H9 (cell line): ENCODE measurements around the gene LAMB1. TPM values are rescaled to one million over a fixed set of nuclear protein-coding genes. Genes with fewer than 3 reads are reported as not detected.

Experiments used
- DNase-seq: peaks from one replicate; pipeline ENCODE4 v3.0.0-alpha.2; 2017
- H2AFZ ChIP-seq: one replicate; pipeline ENCODE4 v1.6.1; 2013; ENCODE audit warnings: mild to moderate bottlenecking, low read length, control low read depth, moderate library complexity
- H2AK5ac ChIP-seq: 2 replicates; pipeline ENCODE4 v1.6.1; 2013; ENCODE audit warnings: low read length, control low read depth, mixed read lengths; ENCODE audit not compliant: insufficient read length
- H2BK120ac ChIP-seq: one replicate; pipeline ENCODE4 v1.6.1; 2013; ENCODE audit warnings: low read depth, mild to moderate bottlenecking, low read length, control low read depth, inconsistent platforms; ENCODE audit not compliant: poor library complexity, severe bottlenecking
- H2BK12ac ChIP-seq: 2 replicates; pipeline ENCODE4 v1.6.1; 2013; ENCODE audit warnings: low read length, control low read depth, mixed read lengths, low read depth; ENCODE audit not compliant: insufficient read length
- H2BK15ac ChIP-seq: 2 replicates; pipeline ENCODE4 v1.6.1; 2013; ENCODE audit warnings: low read depth, low read length, control low read depth
- H2BK20ac ChIP-seq: one replicate; pipeline ENCODE4 v1.6.1; 2013; ENCODE audit warnings: low read depth, mild to moderate bottlenecking, low read length, control low read depth, inconsistent platforms; ENCODE audit not compliant: poor library complexity, severe bottlenecking
- H2BK5ac ChIP-seq: 2 replicates; pipeline ENCODE4 v1.6.1; 2013; ENCODE audit warnings: low read length, control low read depth, mixed read lengths; ENCODE audit not compliant: insufficient read length
- H3K14ac ChIP-seq: 2 replicates; pipeline ENCODE4 v1.6.1; 2013; ENCODE audit warnings: low read length, control low read depth; ENCODE audit not compliant: insufficient read depth
- H3K18ac ChIP-seq: 2 replicates; pipeline ENCODE4 v1.6.1; 2013; ENCODE audit warnings: low read depth, mild to moderate bottlenecking, mixed read lengths, low read length, control low read depth; ENCODE audit not compliant: insufficient read length
- H3K23ac ChIP-seq: 2 replicates; pipeline ENCODE4 v1.6.1; 2013; ENCODE audit warnings: low read length, control low read depth, mixed read lengths, low read depth; ENCODE audit not compliant: insufficient read length
- H3K23me2 ChIP-seq: 2 replicates; pipeline ENCODE4 v1.6.1; 2013; ENCODE audit warnings: low read depth, mild to moderate bottlenecking, mixed read lengths, low read length, control low read depth; ENCODE audit not compliant: insufficient read length, poor library complexity, severe bottlenecking
- H3K27ac ChIP-seq: 2 replicates; pipeline ENCODE4 v1.5.1; 2013; ENCODE audit warnings: low read length, control low read depth, mixed read lengths, low read depth; ENCODE audit not compliant: insufficient read length
- H3K27me3 ChIP-seq: 2 replicates; pipeline ENCODE4 v1.6.1; 2013; ENCODE audit warnings: low read length, control low read depth, inconsistent platforms; ENCODE audit not compliant: insufficient read depth
- H3K4ac ChIP-seq: 2 replicates; pipeline ENCODE4 v1.6.1; 2013; ENCODE audit warnings: low read depth, mild to moderate bottlenecking, control low read depth, inconsistent platforms, low read length, moderate library complexity
- H3K4me1 ChIP-seq: 2 replicates; pipeline ENCODE4 v1.6.1; 2013; ENCODE audit warnings: low read length, control low read depth, inconsistent platforms; ENCODE audit not compliant: insufficient read depth
- H3K4me2 ChIP-seq: 2 replicates; pipeline ENCODE4 v1.6.1; 2013; ENCODE audit warnings: low read length, control low read depth, mixed read lengths; ENCODE audit not compliant: insufficient read length, insufficient read depth
- H3K56ac ChIP-seq: 2 replicates; pipeline ENCODE4 v1.6.1; 2013; ENCODE audit warnings: low read depth, mild to moderate bottlenecking, mixed read lengths, low read length, control low read depth; ENCODE audit not compliant: insufficient read length
- H3K79me1 ChIP-seq: 2 replicates; pipeline ENCODE4 v1.6.1; 2013; ENCODE audit warnings: low read depth, mild to moderate bottlenecking, moderate library complexity, low read length, control low read depth, inconsistent platforms; ENCODE audit not compliant: insufficient read depth, poor library complexity, severe bottlenecking
- H3K79me2 ChIP-seq: 2 replicates; pipeline ENCODE4 v1.6.1; 2013; ENCODE audit warnings: low read length, control low read depth, inconsistent platforms; ENCODE audit not compliant: insufficient read depth
- H3K9ac ChIP-seq: 2 replicates; pipeline ENCODE4 v1.6.1; 2013; ENCODE audit warnings: low read length, control low read depth, mixed read lengths; ENCODE audit not compliant: insufficient read length; ENCODE audit errors: extremely low read depth
- H3K9me3 ChIP-seq: one replicate; pipeline ENCODE4 v1.6.1; 2013; ENCODE audit warnings: low read depth, low read length, inconsistent platforms; ENCODE audit not compliant: control insufficient read depth
- H3T11ph ChIP-seq: one replicate; pipeline ENCODE4 v1.6.1; 2013; ENCODE audit warnings: mild to moderate bottlenecking, low read length, control low read depth, inconsistent platforms
- H4K20me1 ChIP-seq: one replicate; pipeline ENCODE4 v1.6.1; 2013; ENCODE audit not compliant: control insufficient read depth, insufficient read length, insufficient read depth
- H4K5ac ChIP-seq: 2 replicates; pipeline ENCODE4 v1.6.1; 2013; ENCODE audit warnings: low read depth, mild to moderate bottlenecking, mixed read lengths, low read length, control low read depth; ENCODE audit not compliant: insufficient read length
- H4K8ac ChIP-seq: replicated peaks from 2 replicates; pipeline ENCODE4 v1.6.1; 2013; ENCODE audit warnings: low read length, control low read depth, mixed read lengths, low read depth; ENCODE audit not compliant: insufficient read length
- H4K91ac ChIP-seq: 2 replicates; pipeline ENCODE4 v1.6.1; 2013; ENCODE audit warnings: low read depth, mild to moderate bottlenecking, moderate library complexity, mixed read lengths, low read length, control low read depth; ENCODE audit not compliant: insufficient read length
- H3K27ac Mint-ChIP-seq, 3 experiments: 2 replicates in 2 of 3; 3 replicates in 1 of 3; pipeline ENCODE4 v1.8.0; 2020 to 2021; ENCODE audit warnings: mixed read lengths in 3 of 3, mild to moderate bottlenecking in 1 of 3, moderate library complexity in 1 of 3
- H3K27me3 Mint-ChIP-seq: 2 replicates; pipeline ENCODE4 v1.8.0; 2021; ENCODE audit warnings: low read depth, mild to moderate bottlenecking, moderate library complexity, mixed read lengths
- H3K36me3 Mint-ChIP-seq, 3 experiments: 2 replicates in 2 of 3; 3 replicates in 1 of 3; pipeline ENCODE4 v1.8.0; 2020 to 2021; ENCODE audit warnings: low read depth in 3 of 3, mixed read lengths in 3 of 3; ENCODE audit not compliant: insufficient read depth in 1 of 3
- H3K4me1 Mint-ChIP-seq, 2 experiments: 2 replicates each; pipeline ENCODE4 v1.8.0; 2020; ENCODE audit warnings: mixed read lengths in 2 of 2
- H3K4me3 Mint-ChIP-seq, 2 experiments: 2 replicates in 1 of 2; 3 replicates in 1 of 2; pipeline ENCODE4 v1.8.0; 2020 to 2021; ENCODE audit warnings: mild to moderate bottlenecking in 2 of 2, mixed read lengths in 2 of 2, moderate library complexity in 1 of 2
- H3K9me3 Mint-ChIP-seq, 2 experiments: 2 replicates in 1 of 2; 3 replicates in 1 of 2; pipeline ENCODE4 v1.8.0; 2020; ENCODE audit warnings: mild to moderate bottlenecking in 2 of 2, mixed read lengths in 2 of 2, moderate library complexity in 1 of 2
- WGBS: extraction: QIAGEN DNeasy Blood & Tissue Kit; methylation state at CpG from one replicate; pipeline ENCODE4 v1.1.7; 2013; ENCODE audit warnings: missing lambda C conversion rate, low lambda C conversion rate, mixed read lengths; ENCODE audit not compliant: insufficient read length; ENCODE audit errors: extremely low coverage; 5-methylcytosine and 5-hydroxymethylcytosine counted together
- total RNA-seq: library from RNA; stranded (reverse); gene quantifications from 2 replicates; pipeline ENCODE4 v1.2.1, GENCODE V29; 2021
- TF ChIP-seq, protein P1 (sequence below): fragments of 200-600 bp; sonication (generic); conservative IDR thresholded peaks from 3 replicates; pipeline ENCODE4 v1.8.0; 2021; ENCODE audit warnings: antibody characterized with exemption, mild to moderate bottlenecking

The LAMB1 gene
- total RNA-seq, 1 experiment from 2014 or later = 75.8 TPM

DNA sequence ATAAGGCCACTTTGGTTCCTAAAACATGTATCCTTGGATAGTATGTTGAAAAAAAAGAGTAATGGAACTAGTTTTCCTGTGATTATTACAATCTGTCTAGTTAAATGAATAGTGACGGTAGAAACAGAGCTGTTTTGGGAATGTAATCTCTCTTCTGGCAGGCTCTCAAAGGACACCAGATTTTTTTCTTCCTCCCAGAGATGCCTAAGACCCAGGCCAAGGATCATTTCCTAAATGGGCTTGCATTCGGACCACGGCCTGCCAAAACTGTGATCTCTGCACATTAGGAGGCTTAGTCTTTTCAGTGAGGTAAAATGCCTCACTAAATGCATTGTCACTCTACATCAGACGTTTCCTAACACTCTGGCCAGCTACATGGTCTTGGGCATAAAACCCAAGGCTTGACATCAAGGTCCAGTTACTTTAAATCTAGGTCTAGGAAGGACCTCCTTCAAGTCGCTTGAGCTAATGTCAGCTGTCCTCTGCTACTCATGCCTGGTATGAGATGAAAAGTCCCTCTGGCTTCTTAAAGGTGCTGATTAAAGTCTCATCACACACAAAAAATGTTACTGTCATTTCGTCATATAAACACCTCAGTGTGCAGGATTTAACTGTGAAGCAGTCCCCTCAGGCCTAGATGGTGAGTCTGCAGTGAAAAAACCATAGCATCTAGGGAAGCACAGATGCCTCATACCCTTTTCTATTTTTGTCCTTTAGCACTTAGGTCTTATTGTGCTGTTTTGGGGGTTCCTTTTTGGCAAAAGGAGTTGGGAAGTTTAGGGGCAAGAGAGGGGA lies 64.3 kb downstream of the LAMB1 start:
- Histone ChIP-seq H4K5ac (no peak overlapping the region), H2BK15ac (no peak overlapping the region), H2BK120ac (no peak overlapping the region), H3K27ac (no peak overlapping the region), H2BK5ac (no peak overlapping the region), H3K14ac (no peak overlapping the region), H4K8ac (no peak overlapping the region), H4K91ac (no peak overlapping the region), H3K56ac (no peak overlapping the region), H2BK12ac (no peak overlapping the region), H3K4me2 (no peak overlapping the region), H3K18ac (no peak overlapping the region), H3K4me1 (no peaks in the 10 kb centered on the region), H3K9ac (no peak overlapping the region), H3K27me3 (no peaks in the 10 kb centered on the region), H3K4ac (no peak overlapping the region), H2BK20ac (no peak overlapping the region), H4K20me1 (peaks cover 3% of the 10 kb centered on the region), H3T11ph (no peak overlapping the region), H3K79me1 (no peaks in the 10 kb centered on the region), H3K9me3 (no peaks in the 10 kb centered on the region), H2AK5ac (no peak overlapping the region), H3K79me2 (no peaks in the 10 kb centered on the region), H3K23ac (no peak overlapping the region), H2AFZ (no peak overlapping the region), H3K23me2 (no peaks in the 10 kb centered on the region)
- H3K27me3 Mint-ChIP-seq = no peaks in the 10 kb centered on the region
- no peaks in the 10 kb centered on the region for H3K9me3 Mint-ChIP-seq
- H3K27ac Mint-ChIP-seq = peak overlapping the region in 2 of 3 experiments; percentile 15 to 70; a peak in 2 of 7 replicates
- no peak for DNase-seq
- WGBS = no CpG with 5 or more reads among the region's 6 CpGs
- peaks cover 40 to 47% of the 10 kb centered on the region in 2 experiments for H3K4me1 Mint-ChIP-seq
- peaks cover 2 to 49% (median 34%) of the 10 kb centered on the region in 3 experiments; a peak in 6 of 7 replicates for H3K36me3 Mint-ChIP-seq
- H3K4me3 Mint-ChIP-seq = no peak overlapping the region
- TF ChIP-seq, protein P1, sequence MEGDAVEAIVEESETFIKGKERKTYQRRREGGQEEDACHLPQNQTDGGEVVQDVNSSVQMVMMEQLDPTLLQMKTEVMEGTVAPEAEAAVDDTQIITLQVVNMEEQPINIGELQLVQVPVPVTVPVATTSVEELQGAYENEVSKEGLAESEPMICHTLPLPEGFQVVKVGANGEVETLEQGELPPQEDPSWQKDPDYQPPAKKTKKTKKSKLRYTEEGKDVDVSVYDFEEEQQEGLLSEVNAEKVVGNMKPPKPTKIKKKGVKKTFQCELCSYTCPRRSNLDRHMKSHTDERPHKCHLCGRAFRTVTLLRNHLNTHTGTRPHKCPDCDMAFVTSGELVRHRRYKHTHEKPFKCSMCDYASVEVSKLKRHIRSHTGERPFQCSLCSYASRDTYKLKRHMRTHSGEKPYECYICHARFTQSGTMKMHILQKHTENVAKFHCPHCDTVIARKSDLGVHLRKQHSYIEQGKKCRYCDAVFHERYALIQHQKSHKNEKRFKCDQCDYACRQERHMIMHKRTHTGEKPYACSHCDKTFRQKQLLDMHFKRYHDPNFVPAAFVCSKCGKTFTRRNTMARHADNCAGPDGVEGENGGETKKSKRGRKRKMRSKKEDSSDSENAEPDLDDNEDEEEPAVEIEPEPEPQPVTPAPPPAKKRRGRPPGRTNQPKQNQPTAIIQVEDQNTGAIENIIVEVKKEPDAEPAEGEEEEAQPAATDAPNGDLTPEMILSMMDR = no peak
